ENCODE results near the gene DNAJB1. TPM values are rescaled to one million over a fixed set of nuclear protein-coding genes. Genes with fewer than 3 reads are reported as not detected.

Gene DNAJB1
- total and polyA plus RNA-seq, 10 of the 15 experiments (the other 5 are each of a cell fraction or from before 2014, with no cell fraction given): 4.8 to 65.8 (median 34.9) TPM

GRCh38 chr19:14562660-14563589 is 44.7 kb upstream of the DNAJB1 start:
- Histone ChIP-seq H3K27me3 (replicated peaks in 1 of 2; ENCODE audit: control insufficient read depth in 2 of 2, insufficient read depth in 2 of 2, low read length in 1 of 2) (no peaks in the 10 kb centered on the region), H3K4me1 (ENCODE audit: control insufficient read depth, insufficient read depth, low read length) (peaks cover 7% of the 10 kb centered on the region), H2AFZ (ENCODE audit: control insufficient read depth, low read depth, low read length) (no peak overlapping the region), H3K4me3 (no peak overlapping the region), H3K9ac (ENCODE audit: control insufficient read depth, insufficient read depth, low read length) (no peak overlapping the region), H3K79me2 (ENCODE audit: control insufficient read depth, insufficient read depth, low read length) (no peaks in the 10 kb centered on the region; the same call in 1 of the 2 replicates), H3K36me3 (ENCODE audit: control insufficient read depth in 2 of 2, insufficient read depth in 2 of 2, low read length in 1 of 2) (peaks cover 0 to 12% of the 10 kb centered on the region in 2 experiments; a peak in 3 of 4 replicates), H3K9me3 (replicated peaks; ENCODE audit: control insufficient read depth, insufficient read depth, low read length) (no peaks in the 10 kb centered on the region), H3K27ac (ENCODE audit: control insufficient read depth, insufficient read depth) (no peak overlapping the region), H3K4me2 (ENCODE audit: control insufficient read depth, insufficient read depth) (no peak overlapping the region), H4K20me1 (ENCODE audit: control insufficient read depth, insufficient read depth) (no peaks in the 10 kb centered on the region)
- ChIA-PET POLR2A (interaction anchor here (0.5 kb wide), 1 partner anchor 1571 kb away, joined by 4 read pairs; no protein-coding TSS in a partner anchor), CTCF (interaction anchor here (0.5 to 2.0 kb wide), 3 partner anchors 11 to 295 kb away, joined by 3 to 6 read pairs (median 5); no protein-coding TSS in a partner anchor), SMC1A (ENCODE audit: uncharacterized antibody, unreplicated experiment) (no interaction called here), RAD21 (ENCODE audit: unreplicated experiment) (interaction anchor here (1.3 kb wide), 1 partner anchor 124 kb away, joined by 5 read pairs; no protein-coding TSS in a partner anchor)
- DNase-seq (ENCODE audit: low read depth, low spot score): no peak
- ATAC-seq: no peak
- intact Hi-C loops (cut with micrococcal nuclease; ENCODE audit: unreplicated experiment): no loop called here
- BruUV-seq (replicated peaks): no TSS peak
- TF ChIP-seq BCL11A (IDR thresholded peaks at IDR 0.05; ENCODE audit: low read depth, low read length): no peak
- no peak for TF ChIP-seq PKNOX1 (IDR thresholded peaks at IDR 0.05)
- no peak for TF ChIP-seq HDAC6 (IDR thresholded peaks at IDR 0.05; ENCODE audit: unreplicated experiment)
- no peak for TF ChIP-seq IRF3 (IDR thresholded peaks at IDR 0.05)
- no peak for TF ChIP-seq ZNF24 (IDR thresholded peaks at IDR 0.05)
- TF ChIP-seq STAT1 (conservative IDR thresholded peaks at IDR 0.05): no peak
- no peak for TF ChIP-seq HDGF (IDR thresholded peaks at IDR 0.05)
- TF ChIP-seq IKZF1 (conservative IDR thresholded peaks at IDR 0.05): no peak
- no peak for FAIRE-seq
- WGBS (ENCODE audit: insufficient coverage, insufficient replicate concordance, low lambda C conversion rate, missing lambda C conversion rate): 96% methylated on average over 23 of the region's 23 CpGs
- in situ Hi-C loops (cut with MboI): no loop called here
